ENCODE measurements around the gene F10. TPM values are rescaled to one million over a fixed set of nuclear protein-coding genes. Genes with fewer than 3 reads are reported as not detected.

Gene F10
- total and polyA plus RNA-seq, 9 of the 15 experiments (the other 6 are each of a cell fraction or from before 2014, with no cell fraction given): 0.04 to 0.09 (median 0.07) TPM; not detected in 5

- ATAC-seq: no peak
- no peak for FAIRE-seq
- H3K27me3 ChIP-seq (ENCODE audit: control insufficient read depth in 2 of 2, insufficient read depth in 2 of 2, low read length in 2 of 2): peaks cover 15 to 33% of the 10 kb centered on the region in 2 experiments; a peak in 4 of 5 replicates
- no peak overlapping the region for H3K4me2 ChIP-seq (ENCODE audit: insufficient read depth, low read length)
- H3K36me3 ChIP-seq (ENCODE audit: control insufficient read depth, insufficient read depth, low read length): no peaks in the 10 kb centered on the region
- H2AFZ ChIP-seq (ENCODE audit: low read depth, low read length): no peak overlapping the region
- no peak overlapping the region for H3K4me3 ChIP-seq
- 53% methylated on average over 16 of the region's 38 CpGs for WGBS (ENCODE audit: insufficient coverage, low coverage, missing lambda C conversion rate)
- TF ChIP-seq FOXA3 (CRISPR knock-in tag; conservative IDR thresholded peaks at IDR 0.05 in 1 of 2, IDR thresholded peaks at IDR 0.05 in 1 of 2) (no peak), ZNF232 (CRISPR knock-in tag; IDR thresholded peaks at IDR 0.05) (no peak), ZNF354B (CRISPR knock-in tag; IDR thresholded peaks at IDR 0.05) (no peak)
- H3K27ac ChIP-seq (ENCODE audit: extremely low read depth, low read depth, low read length): no peak overlapping the region
- intact Hi-C loops (cut with micrococcal nuclease) (no loop called here), in situ Hi-C loops (cut with MboI) (no loop called here)
- POLR2A ChIA-PET: no interaction called here
- H4K20me1 ChIP-seq (replicated peaks; ENCODE audit: control insufficient read depth, insufficient read depth, low read length): no peaks in the 10 kb centered on the region
- no peaks in the 10 kb centered on the region for H3K9me1 ChIP-seq (ENCODE audit: control insufficient read depth, insufficient read depth, low read length)
- H3K4me1 ChIP-seq (replicated peaks in 1 of 2; ENCODE audit: control insufficient read depth in 2 of 2, insufficient read depth in 2 of 2, low read length in 2 of 2): peaks cover 8 to 27% of the 10 kb centered on the region in 2 experiments; a peak in 4 of 5 replicates
- CTCF ChIA-PET (ENCODE audit: low intra/inter-chr PET ratio): no interaction called here
- no peaks in the 10 kb centered on the region for H3K9me3 ChIP-seq (replicated peaks; ENCODE audit: control insufficient read depth, insufficient read depth, low read depth, low read length)
- DNase-seq (ENCODE audit: extremely low read depth in 1 of 4, low spot score in 3 of 4): no peak
- H3K9ac ChIP-seq (ENCODE audit: insufficient read depth in 1 of 2, low read depth in 2 of 2, low read length in 2 of 2): no peak overlapping the region
- H3K79me2 ChIP-seq (ENCODE audit: control insufficient read depth, insufficient read depth, low read length): no peaks in the 10 kb centered on the region
- BruUV-seq (replicated peaks): no TSS peak
Measured at GRCh38 chr13:113148940-113149503, 26.4 kb downstream of the F10 start.

- TF ChIP-seq GTF2F1 (IDR thresholded peaks at IDR 0.05; ENCODE audit: low read depth, low read length) (no peak), LEF1 (IDR thresholded peaks at IDR 0.05) (no peak)
- H3K36me3 ChIP-seq (ENCODE audit: control insufficient read depth, insufficient read depth, low read length): no peaks in the 10 kb centered on the region
- H3K4me1 ChIP-seq (replicated peaks in 1 of 2; ENCODE audit: control insufficient read depth in 2 of 2, insufficient read depth in 2 of 2, low read length in 2 of 2): peaks cover 14 to 25% of the 10 kb centered on the region in 2 experiments; a peak in 4 of 5 replicates
- H2AFZ ChIP-seq (ENCODE audit: low read depth, low read length): no peak overlapping the region
- H3K27me3 ChIP-seq (ENCODE audit: control insufficient read depth in 2 of 2, insufficient read depth in 2 of 2, low read length in 2 of 2): peaks cover 11 to 28% of the 10 kb centered on the region in 2 experiments; a peak in 4 of 5 replicates
- WGBS (ENCODE audit: insufficient coverage, low coverage, missing lambda C conversion rate): 43% methylated on average over 24 of the region's 26 CpGs
- no peak for DNase-seq (ENCODE audit: extremely low read depth in 1 of 4, low spot score in 3 of 4)
- H4K20me1 ChIP-seq (replicated peaks; ENCODE audit: control insufficient read depth, insufficient read depth, low read length): no peaks in the 10 kb centered on the region
- intact Hi-C loops (cut with micrococcal nuclease): no loop called here
- H3K9me1 ChIP-seq (ENCODE audit: control insufficient read depth, insufficient read depth, low read length): no peaks in the 10 kb centered on the region
- ATAC-seq: no peak
- H3K79me2 ChIP-seq (ENCODE audit: control insufficient read depth, insufficient read depth, low read length): no peaks in the 10 kb centered on the region
- ChIA-PET POLR2A (interaction anchor here (0.9 kb wide), 1 partner anchor 59 kb away, joined by 4 read pairs; the partner anchor contains the start of genes CUL4A and PCID2), CTCF (ENCODE audit: low intra/inter-chr PET ratio) (no interaction called here)
- no TSS peak for BruUV-seq (replicated peaks)
- no peak overlapping the region for H3K27ac ChIP-seq (ENCODE audit: extremely low read depth, low read depth, low read length)
- H3K9me3 ChIP-seq (replicated peaks; ENCODE audit: control insufficient read depth, insufficient read depth, low read depth, low read length): no peaks in the 10 kb centered on the region
- in situ Hi-C loops (cut with MboI): no loop called here
- H3K4me3 ChIP-seq: no peak overlapping the region
- no peak overlapping the region for H3K4me2 ChIP-seq (ENCODE audit: insufficient read depth, low read length)
- H3K9ac ChIP-seq (ENCODE audit: insufficient read depth in 1 of 2, low read depth in 2 of 2, low read length in 2 of 2): no peak overlapping the region
- FAIRE-seq: no peak
Measured at GRCh38 chr13:113149711-113150549, 27.3 kb downstream of the F10 start.

All from K562 (cell line).